MM.1S (cell line): ENCODE measurements around the gene PCBP2.

Source experiments
- EZH2 ChIP-seq: fragments of 300-600 bp; sonication (generic); optimal IDR thresholded peaks from 2 replicates; pipeline ENCODE3; 2017; ENCODE audit warnings: low read depth, mild to moderate bottlenecking, antibody characterized with exemption, low read length, mixed read lengths
- EZH2phosphoT487 ChIP-seq: fragments of 300-600 bp; sonication (generic); IDR thresholded peaks from 2 replicates; pipeline ENCODE4 v1.6.1; 2018; ENCODE audit warnings: antibody characterized with exemption, low read length
- TF ChIP-seq, protein P1 (sequence below): fragments of 300-600 bp; sonication (generic); IDR thresholded peaks from 2 replicates; pipeline ENCODE4 v1.5.1; 2016; ENCODE audit warnings: antibody characterized with exemption, low read length, mixed read lengths

DNA sequence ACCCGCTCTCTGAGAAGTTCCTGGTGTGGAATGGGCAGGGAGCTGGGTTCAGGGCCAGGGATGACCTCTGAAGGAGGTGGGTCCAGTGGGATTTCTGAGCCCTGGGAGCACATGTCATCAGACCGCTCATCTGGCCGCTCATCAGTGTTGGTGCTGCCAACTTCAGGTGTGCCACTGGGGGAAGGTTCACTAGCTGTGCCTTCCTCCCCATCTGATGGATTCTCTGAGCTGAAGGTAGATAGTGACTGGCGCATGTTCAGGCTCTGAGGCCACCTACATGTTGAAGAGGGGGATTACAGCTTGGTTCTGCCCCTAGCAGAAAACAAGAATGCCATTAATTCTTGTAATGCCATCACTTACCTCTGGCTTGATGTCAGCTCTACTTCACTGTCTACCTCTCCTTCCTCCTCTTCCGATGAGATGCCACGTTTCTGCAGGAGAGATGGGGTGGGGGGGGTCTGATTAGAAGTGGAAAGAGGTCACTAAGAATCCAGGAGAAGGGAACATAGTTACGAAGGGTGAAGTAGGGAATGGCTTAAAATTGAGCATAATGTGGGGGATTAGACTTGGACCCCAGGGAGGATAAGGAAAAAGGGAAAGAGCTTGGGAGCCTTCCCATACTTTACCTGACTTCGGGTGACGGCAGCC lies 30.2 kb downstream of the PCBP2 start:
- TF ChIP-seq, protein P1, sequence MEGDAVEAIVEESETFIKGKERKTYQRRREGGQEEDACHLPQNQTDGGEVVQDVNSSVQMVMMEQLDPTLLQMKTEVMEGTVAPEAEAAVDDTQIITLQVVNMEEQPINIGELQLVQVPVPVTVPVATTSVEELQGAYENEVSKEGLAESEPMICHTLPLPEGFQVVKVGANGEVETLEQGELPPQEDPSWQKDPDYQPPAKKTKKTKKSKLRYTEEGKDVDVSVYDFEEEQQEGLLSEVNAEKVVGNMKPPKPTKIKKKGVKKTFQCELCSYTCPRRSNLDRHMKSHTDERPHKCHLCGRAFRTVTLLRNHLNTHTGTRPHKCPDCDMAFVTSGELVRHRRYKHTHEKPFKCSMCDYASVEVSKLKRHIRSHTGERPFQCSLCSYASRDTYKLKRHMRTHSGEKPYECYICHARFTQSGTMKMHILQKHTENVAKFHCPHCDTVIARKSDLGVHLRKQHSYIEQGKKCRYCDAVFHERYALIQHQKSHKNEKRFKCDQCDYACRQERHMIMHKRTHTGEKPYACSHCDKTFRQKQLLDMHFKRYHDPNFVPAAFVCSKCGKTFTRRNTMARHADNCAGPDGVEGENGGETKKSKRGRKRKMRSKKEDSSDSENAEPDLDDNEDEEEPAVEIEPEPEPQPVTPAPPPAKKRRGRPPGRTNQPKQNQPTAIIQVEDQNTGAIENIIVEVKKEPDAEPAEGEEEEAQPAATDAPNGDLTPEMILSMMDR: peak; percentile 46
- TF ChIP-seq EZH2phosphoT487: no peak
- TF ChIP-seq EZH2: no peak
